ENCODE results near the gene GBX2. TPM values are rescaled to one million over a fixed set of nuclear protein-coding genes. Genes with fewer than 3 reads are reported as not detected.

Gene GBX2
- total RNA-seq, 1 experiment from 2014 or later: 5.9 TPM

DNA sequence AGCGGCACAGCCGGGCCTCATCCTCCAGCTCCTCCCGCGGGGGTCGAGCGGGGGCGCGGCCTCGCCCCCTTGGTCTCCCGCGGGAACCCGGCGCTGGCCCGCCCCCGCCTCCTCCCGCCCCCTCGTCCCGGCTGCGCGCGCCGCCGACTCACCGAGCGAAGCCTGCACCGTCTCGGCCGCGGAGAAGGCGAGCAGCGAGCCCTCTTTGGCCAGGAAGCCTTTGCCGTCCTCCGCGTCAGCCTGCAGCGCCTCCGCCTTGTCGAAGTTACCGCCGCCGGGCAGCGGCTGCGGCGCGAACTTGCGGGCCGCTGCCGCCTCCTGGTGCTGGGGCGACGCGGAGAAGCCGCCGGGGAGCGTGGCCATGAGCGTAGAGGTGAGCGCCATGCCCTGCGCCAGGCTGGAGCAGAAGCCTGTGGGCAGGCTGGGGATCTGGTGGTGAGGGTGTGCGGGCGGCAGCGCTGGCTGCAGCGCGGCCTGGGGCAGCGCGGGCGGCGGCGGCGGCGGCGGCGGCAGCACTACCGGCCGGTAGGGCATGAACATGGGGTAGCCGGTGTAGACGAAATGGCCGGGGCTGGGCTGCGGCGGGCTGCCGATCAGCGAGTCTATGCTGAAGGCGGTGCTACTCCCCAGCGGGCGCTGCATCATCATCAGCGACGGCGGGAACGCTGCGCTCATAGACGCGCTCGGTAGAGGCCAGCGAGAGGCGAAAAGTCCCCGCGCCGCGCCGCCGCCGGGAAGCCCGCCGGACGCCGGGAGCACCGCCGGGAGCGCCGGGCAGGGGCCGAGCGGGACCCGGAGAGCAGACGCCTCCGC, 683 bp downstream of the GBX2 start (continued):
- TF ChIP-seq ZFX (IDR thresholded peaks at IDR 0.05): peak; percentile 60; the same call in 1 of the 2 replicates
- no peak for TF ChIP-seq JUND (IDR thresholded peaks at IDR 0.05)
- no peak for TF ChIP-seq CEBPB (IDR thresholded peaks at IDR 0.05; ENCODE audit: low read depth)
- TF ChIP-seq, protein P1, sequence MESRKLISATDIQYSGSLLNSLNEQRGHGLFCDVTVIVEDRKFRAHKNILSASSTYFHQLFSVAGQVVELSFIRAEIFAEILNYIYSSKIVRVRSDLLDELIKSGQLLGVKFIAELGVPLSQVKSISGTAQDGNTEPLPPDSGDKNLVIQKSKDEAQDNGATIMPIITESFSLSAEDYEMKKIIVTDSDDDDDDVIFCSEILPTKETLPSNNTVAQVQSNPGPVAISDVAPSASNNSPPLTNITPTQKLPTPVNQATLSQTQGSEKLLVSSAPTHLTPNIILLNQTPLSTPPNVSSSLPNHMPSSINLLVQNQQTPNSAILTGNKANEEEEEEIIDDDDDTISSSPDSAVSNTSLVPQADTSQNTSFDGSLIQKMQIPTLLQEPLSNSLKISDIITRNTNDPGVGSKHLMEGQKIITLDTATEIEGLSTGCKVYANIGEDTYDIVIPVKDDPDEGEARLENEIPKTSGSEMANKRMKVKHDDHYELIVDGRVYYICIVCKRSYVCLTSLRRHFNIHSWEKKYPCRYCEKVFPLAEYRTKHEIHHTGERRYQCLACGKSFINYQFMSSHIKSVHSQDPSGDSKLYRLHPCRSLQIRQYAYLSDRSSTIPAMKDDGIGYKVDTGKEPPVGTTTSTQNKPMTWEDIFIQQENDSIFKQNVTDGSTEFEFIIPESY (IDR thresholded peaks at IDR 0.05; ENCODE audit: extremely low read depth, insufficient replicate concordance, low read length): no peak
- no peak for TF ChIP-seq SRF (IDR thresholded peaks at IDR 0.05; ENCODE audit: low read depth)
- no peak for TF ChIP-seq EZH2phosphoT487 (IDR thresholded peaks at IDR 0.05; ENCODE audit: borderline replicate concordance)
- TF ChIP-seq, protein P2, sequence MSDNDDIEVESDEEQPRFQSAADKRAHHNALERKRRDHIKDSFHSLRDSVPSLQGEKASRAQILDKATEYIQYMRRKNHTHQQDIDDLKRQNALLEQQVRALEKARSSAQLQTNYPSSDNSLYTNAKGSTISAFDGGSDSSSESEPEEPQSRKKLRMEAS (IDR thresholded peaks at IDR 0.05): peak; percentile 68
- no peak for TF ChIP-seq ELF1 (IDR thresholded peaks at IDR 0.05; ENCODE audit: borderline replicate concordance, low read depth)
- TF ChIP-seq, protein P3, sequence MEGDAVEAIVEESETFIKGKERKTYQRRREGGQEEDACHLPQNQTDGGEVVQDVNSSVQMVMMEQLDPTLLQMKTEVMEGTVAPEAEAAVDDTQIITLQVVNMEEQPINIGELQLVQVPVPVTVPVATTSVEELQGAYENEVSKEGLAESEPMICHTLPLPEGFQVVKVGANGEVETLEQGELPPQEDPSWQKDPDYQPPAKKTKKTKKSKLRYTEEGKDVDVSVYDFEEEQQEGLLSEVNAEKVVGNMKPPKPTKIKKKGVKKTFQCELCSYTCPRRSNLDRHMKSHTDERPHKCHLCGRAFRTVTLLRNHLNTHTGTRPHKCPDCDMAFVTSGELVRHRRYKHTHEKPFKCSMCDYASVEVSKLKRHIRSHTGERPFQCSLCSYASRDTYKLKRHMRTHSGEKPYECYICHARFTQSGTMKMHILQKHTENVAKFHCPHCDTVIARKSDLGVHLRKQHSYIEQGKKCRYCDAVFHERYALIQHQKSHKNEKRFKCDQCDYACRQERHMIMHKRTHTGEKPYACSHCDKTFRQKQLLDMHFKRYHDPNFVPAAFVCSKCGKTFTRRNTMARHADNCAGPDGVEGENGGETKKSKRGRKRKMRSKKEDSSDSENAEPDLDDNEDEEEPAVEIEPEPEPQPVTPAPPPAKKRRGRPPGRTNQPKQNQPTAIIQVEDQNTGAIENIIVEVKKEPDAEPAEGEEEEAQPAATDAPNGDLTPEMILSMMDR (IDR thresholded peaks at IDR 0.05 in 2 of 3, conservative IDR thresholded peaks at IDR 0.05 in 1 of 3; ENCODE audit: borderline replicate concordance in 1 of 3, insufficient read depth in 1 of 3, low read depth in 2 of 3, low read length in 2 of 3): peak in 1 of 3 experiments; percentile 25; a peak in 1 of 6 replicates
